ENCODE measurements around the gene NPAS1.

NPAS1 gene

GRCh38 chr19:47019431-47020041 is at the start of gene NPAS1:
NPAS1 (plus strand) TSS chr19:47019837; CDS start chr19:47021048, 1,211 bp downstream.
- no peak for DNase-seq (ENCODE audit: low read depth)

DNA sequence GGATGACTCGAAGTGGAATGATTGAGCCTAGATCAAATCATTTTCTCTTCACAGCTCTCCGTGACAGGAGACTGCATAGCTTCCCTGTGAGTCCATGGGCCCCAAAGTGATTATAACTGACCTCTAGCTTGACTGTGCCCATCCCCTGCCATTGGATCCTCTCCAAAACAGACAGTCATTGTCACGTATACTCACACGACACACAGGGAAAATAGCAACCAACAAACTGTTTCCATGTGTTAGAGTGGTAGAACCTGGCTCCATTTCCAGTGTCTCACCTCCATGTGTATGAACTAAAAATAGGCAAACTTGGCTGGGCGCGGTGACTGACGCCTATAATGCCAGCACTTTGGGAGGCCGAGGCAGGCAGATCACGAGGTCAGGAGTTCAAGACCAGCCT is 48.8 kb upstream of the NPAS1 start:
- DNase-seq (ENCODE audit: low read depth): peak; percentile 23

DNA sequence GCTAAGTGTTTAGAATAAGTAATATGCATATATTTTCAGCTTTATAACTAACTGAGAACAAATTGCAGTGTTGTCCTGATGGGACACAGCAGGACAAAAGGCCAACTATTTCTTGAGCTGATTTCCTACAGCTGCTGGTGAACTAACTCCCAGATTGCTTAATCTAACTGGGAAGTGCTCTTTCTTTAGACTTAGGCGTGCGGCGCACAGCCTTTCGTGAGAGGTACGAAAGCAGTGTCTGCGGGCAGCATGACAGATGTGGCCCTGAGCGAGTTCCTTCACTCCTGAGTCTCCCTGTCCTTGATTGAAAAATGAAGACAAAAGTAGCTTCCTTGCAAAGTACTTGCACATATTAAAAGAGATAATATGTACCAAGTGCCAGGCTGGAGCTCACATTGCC is 47.3 kb upstream of the NPAS1 start:
- DNase-seq (ENCODE audit: low read depth): no peak

DNA sequence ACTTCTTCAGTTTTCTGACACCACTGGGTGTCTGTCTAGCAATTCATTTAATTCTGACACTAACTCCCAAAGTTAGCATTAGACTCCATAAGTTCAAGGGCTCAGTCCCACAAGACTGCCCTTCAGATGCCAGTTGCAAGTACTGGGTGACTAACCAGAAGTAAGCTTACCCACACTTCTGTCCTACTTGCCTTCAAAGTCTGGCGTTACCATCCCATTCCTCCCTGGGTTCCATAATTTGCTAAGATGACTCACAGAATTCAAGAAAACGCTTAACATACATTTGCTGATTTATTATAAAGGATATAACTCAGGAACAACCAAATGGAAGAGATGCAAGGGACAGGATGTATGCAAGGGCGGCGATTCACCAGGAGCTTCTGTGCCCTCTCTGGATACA is 45.5 kb upstream of the NPAS1 start:
- DNase-seq (ENCODE audit: low read depth): peak; percentile 20

GRCh38 chr19:46975011-46975924 is 44.4 kb upstream of the NPAS1 start:
- DNase-seq (ENCODE audit: low read depth): peak; percentile 19

DNA sequence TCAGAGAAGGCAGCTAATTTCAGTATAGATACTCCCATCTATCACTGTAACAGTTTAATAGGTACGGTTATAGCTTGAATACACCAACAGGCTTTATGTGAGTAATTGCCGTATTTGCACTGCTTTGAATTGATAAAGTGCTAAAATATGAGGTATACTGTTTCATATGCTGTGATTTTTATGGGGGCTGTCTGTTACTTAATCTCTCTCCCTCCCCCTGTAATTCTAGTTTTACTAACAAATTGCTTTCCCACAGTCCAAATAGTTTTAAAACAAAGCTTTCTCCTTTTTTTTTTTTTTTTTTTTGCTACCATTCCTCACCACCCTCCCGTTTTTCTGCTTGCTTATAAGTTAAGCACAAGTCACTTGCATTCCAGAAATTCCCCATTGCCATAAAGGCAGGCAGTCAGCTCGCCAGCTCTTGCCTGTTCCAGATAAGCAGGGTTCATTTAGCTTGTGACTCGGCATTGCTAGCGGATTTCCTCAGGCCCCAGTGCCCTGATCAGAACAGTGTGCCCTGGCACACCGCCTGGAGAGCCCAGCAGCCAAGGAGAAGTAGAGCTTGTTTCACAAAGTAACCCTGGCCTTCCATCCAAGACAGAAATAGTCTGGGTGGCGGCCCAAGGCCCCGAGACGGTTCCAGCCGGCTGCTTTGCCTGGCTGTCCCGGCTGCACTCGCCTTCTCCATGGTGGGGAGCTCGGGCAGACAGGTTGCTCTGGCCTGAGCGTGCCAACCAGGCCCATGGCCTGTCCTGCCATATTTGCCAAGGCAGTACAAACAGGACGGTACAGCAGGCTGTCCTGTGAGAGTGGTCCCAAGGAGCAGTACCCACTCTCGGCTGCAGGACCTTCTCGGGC is 43.5 kb upstream of the NPAS1 start:
- DNase-seq (ENCODE audit: low read depth): peak; percentile 95

GRCh38 chr19:46976845-46977320 is 42.8 kb upstream of the NPAS1 start:
- peak; percentile 72 for DNase-seq (ENCODE audit: low read depth)

GRCh38 chr19:46977548-46977947 is 42.1 kb upstream of the NPAS1 start:
- no peak for DNase-seq (ENCODE audit: low read depth)

- DNase-seq (ENCODE audit: low read depth): no peak
Observed at GRCh38 chr19:46978171-46978869, 41.3 kb upstream of the NPAS1 start.

DNA sequence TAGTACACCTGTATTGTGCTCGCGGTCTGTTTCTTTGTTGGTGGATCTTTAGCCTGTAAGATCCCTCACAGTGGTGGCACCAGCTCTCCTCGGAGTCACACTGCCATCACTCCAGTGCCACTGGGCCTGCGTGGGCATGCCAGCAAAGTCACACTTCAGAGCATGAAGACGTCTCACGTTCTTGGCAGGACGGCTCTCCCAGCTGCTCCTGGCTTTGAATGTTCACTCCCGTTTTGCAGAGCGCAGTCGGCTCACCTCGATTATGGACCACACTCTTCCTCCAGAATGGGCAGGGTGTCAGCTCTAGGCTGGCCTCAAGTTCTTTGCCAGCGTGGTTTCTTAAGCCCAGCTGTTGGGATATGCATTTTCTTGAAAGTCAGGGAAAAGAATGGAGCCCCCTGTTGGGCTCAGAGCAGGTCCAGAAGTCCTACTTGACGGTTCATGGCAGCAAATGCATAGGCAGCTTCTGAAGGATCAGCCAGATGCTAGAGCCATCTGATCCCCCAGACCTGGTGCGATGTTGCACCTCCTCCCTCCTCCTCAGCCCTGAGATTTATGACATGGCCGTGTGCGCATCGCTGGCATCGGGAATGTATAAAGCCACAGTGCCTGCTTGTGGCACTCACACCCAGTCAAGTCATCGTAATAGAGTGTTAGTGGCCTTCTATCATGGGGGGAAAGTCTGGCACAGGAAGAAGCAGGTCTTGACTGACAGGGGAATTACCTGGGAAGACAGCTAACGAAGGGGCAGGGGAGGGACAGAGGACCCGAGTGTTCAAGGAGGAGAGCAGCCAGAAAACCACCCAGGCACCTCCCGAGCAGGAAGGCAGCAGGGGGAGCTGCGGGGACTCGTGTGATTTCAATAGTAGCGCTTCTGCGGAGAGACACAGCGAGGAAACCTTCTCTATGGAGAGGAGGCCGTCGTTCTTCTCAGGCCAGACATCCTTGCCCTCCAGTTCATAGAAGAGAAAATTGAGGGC is 40.2 kb upstream of the NPAS1 start:
- DNase-seq (ENCODE audit: low read depth): no peak

DNA sequence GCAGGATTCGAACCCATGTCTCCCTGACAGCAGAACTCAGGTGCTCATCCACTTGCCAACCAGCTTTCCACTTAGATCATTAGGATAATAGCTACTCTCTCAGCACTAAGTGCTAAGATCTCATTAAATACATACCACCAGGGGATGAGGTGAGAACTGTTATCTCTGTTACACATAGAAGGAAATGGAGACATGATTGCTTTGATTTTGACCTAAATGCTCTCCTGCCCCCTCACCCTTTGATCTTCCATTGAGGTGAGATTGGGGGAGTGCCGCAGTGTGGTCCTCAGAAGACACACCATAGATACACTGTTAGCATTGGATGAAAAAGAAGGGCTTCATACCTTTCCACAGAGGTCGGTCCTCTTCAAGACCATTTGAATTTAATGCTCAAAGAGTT is 38.9 kb upstream of the NPAS1 start:
- DNase-seq (ENCODE audit: low read depth): no peak

DNA sequence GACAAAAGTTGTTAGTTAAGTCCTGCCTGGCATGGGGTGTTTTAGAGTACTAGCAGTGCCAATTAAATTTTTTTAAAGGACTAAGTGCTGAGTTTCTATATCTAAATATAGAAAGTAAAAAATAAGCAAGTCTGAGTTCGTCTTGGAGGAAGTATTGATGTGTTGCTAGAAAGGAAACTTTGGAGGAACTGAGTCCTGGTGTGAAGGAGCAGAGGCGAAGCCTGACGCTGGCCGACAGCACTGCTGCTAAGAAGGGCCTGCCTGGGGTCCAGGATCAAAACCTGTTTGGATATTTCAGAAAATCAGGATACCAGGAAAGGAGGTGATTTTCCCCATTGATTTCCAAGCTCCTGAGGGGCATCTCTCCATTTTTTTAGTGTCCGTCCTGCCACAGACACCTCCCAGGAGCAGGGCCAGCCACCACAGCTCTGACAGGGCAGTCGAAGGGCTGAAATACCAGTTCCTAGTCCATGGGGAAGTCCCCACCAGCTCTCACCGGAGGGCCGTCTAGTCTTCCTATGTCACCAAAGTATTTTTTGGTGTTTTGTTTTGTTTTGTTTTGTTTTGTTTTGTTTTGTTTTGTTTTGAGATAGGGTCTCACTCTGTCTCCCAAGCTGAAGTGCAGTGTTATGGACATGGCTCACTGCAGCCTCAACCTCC is 38.2 kb upstream of the NPAS1 start:
- no peak for DNase-seq (ENCODE audit: low read depth)

DNA sequence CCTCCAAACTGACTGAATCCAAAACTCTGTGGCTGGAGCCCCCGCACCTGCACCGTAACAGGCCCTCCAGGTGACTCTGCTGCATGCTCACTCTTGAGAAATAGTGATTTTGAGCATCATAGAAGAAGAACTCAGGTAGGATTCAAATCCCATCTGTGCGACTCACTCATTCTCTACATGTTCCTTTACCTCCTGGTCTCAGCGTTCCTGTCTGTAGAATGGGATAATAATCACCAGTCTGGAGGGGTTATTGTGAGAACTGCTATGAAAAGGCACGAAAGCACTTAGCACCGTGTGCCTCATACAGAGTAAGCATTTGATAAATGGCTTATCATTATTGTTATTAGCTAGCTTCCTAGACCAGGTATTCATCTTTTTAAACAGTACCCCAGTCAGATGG is 36.5 kb upstream of the NPAS1 start:
- DNase-seq (ENCODE audit: low read depth): no peak

- peak; percentile 90 for DNase-seq (ENCODE audit: low read depth)
Observed at GRCh38 chr19:46984077-46985010, 35.3 kb upstream of the NPAS1 start.

GRCh38 chr19:46985542-46986415 is 33.9 kb upstream of the NPAS1 start:
- no peak for DNase-seq (ENCODE audit: low read depth)

- DNase-seq (ENCODE audit: low read depth): no peak
Observed at GRCh38 chr19:46988614-46989230, 30.9 kb upstream of the NPAS1 start.

GRCh38 chr19:46990991-46991676 is 28.5 kb upstream of the NPAS1 start:
- DNase-seq (ENCODE audit: low read depth): peak; percentile 71

All from amniotic epithelial cell (primary cell).